HepG2 (cell line): Measurements from ENCODE around the gene TSPAN3. TPM values are rescaled to one million over a fixed set of nuclear protein-coding genes. Genes with fewer than 3 reads are reported as not detected.

ENCODE experiments used
- ARID2 ChIP-seq: sonication (generic); formaldehyde crosslinking; IDR thresholded peaks from 2 replicates; pipeline ENCODE4 v1.8.1; 2022; ENCODE audit warnings: mild to moderate bottlenecking, missing genetic modification reagents, borderline replicate concordance
- CBX1 ChIP-seq: IDR thresholded peaks from one replicate; pipeline ENCODE4 v1.6.1; 2016; ENCODE audit warnings: antibody characterized with exemption, low read depth
- ETV5 ChIP-seq: IDR thresholded peaks from 2 replicates; pipeline ENCODE4 v1.6.1; 2018; ENCODE audit warnings: missing biosample characterization, missing genetic modification reagents, inconsistent platforms, borderline replicate concordance
- FLYWCH1 ChIP-seq: sonication (generic); formaldehyde crosslinking; IDR thresholded peaks from 2 replicates; pipeline ENCODE4 v1.8.1; 2023; ENCODE audit warnings: mild to moderate bottlenecking, missing genetic modification reagents
- FOXA3 ChIP-seq: IDR thresholded peaks from 2 replicates; pipeline ENCODE4 v1.6.1; 2016; ENCODE audit warnings: missing genetic modification reagents, missing compliant biosample characterization
- KLF6 ChIP-seq: IDR thresholded peaks from 2 replicates; pipeline ENCODE4 v1.8.0; 2016; ENCODE audit warnings: missing biosample characterization, missing genetic modification reagents
- MNT ChIP-seq: fragments of 450-650 bp; IDR thresholded peaks from 2 replicates; pipeline ENCODE4 v1.6.1; 2016
- NFYC ChIP-seq: IDR thresholded peaks from 2 replicates; pipeline ENCODE4 v1.6.1; 2016; ENCODE audit warnings: missing genetic modification reagents, missing compliant biosample characterization
- POLR2AphosphoS5 ChIP-seq: IDR thresholded peaks from 2 replicates; pipeline ENCODE4 v1.6.1; 2012; ENCODE audit warnings: low read depth, low read length
- RFX5 ChIP-seq: IDR thresholded peaks from 2 replicates; pipeline ENCODE4 v1.6.1; 2011; ENCODE audit warnings: low read depth, low read length, improper control_type of control experiment
- SATB2 ChIP-seq: sonication (generic); formaldehyde crosslinking; IDR thresholded peaks from 2 replicates; pipeline ENCODE4 v1.5.0; 2020; ENCODE audit warnings: missing genetic modification reagents
- SKI ChIP-seq: fragments of 450-650 bp; IDR thresholded peaks from one replicate; pipeline ENCODE4 v1.6.1; 2018; ENCODE audit warnings: mild to moderate bottlenecking; ENCODE audit not compliant: partially characterized antibody
- SP140L ChIP-seq: sonication (generic); formaldehyde crosslinking; IDR thresholded peaks from 2 replicates; pipeline ENCODE4 v1.4.0; 2020; ENCODE audit warnings: missing genetic modification reagents, borderline replicate concordance
- ZBTB42 ChIP-seq: sonication (generic); formaldehyde crosslinking; IDR thresholded peaks from 2 replicates; pipeline ENCODE4 v1.5.0; 2020; ENCODE audit warnings: mild to moderate bottlenecking, missing genetic modification reagents
- ZNF20 ChIP-seq: sonication (generic); formaldehyde crosslinking; IDR thresholded peaks from 2 replicates; pipeline ENCODE4 v1.4.0; 2020; ENCODE audit warnings: mild to moderate bottlenecking, moderate library complexity, missing genetic modification reagents
- ZNF337 ChIP-seq: sonication (generic); formaldehyde crosslinking; IDR thresholded peaks from 2 replicates; pipeline ENCODE4 v1.5.1; 2020; ENCODE audit warnings: missing genetic modification reagents, low read depth, mild to moderate bottlenecking, borderline replicate concordance
- ZNF34 ChIP-seq: sonication (generic); formaldehyde crosslinking; IDR thresholded peaks from 2 replicates; pipeline ENCODE4 v1.4.0; 2020; ENCODE audit warnings: mild to moderate bottlenecking, missing genetic modification reagents, borderline replicate concordance
- ZNF589 ChIP-seq: sonication (generic); formaldehyde crosslinking; conservative IDR thresholded peaks from 2 replicates; pipeline ENCODE4 v1.8.0; 2022; ENCODE audit warnings: mild to moderate bottlenecking, moderate library complexity, missing genetic modification reagents
- ZNF749 ChIP-seq: sonication (generic); formaldehyde crosslinking; IDR thresholded peaks from 2 replicates; pipeline ENCODE4 v1.8.0; 2022; ENCODE audit warnings: mild to moderate bottlenecking, missing genetic modification reagents, moderate library complexity, borderline replicate concordance
- ZSCAN9 ChIP-seq: IDR thresholded peaks from 2 replicates; pipeline ENCODE4 v1.6.1; 2016; ENCODE audit warnings: borderline replicate concordance
- polyA plus RNA-seq, 8 experiments: library from polyadenylated mRNA; depleted of rRNA in 3 of 8; stranded (reverse) in 7 of 8; unstranded in 1 of 8; fragments of >200 nt; fragmentation: Illumina TruSeq in 4 of 8; extraction: Trizol in 4 of 8; gene quantifications; 2 replicates each; pipeline versions ENCODE4 v1.2.1 to v1.2.3, GENCODE V29; 2011 to 2016; ENCODE audit warnings: low read depth in 4 of 8, missing spikeins in 1 of 8, mixed read lengths in 1 of 8; ENCODE audit not compliant: insufficient read depth in 1 of 8
- total RNA-seq, 5 experiments: library from RNA; depleted of rRNA; stranded (reverse); fragments of >200 nt; fragmentation: Illumina TruSeq; extraction: Trizol; gene quantifications; 2 replicates each; pipeline ENCODE4 v1.2.3, GENCODE V29; 2016; ENCODE audit warnings: low read depth in 1 of 5
- TF ChIP-seq, protein P1 (sequence below): sonication (generic); formaldehyde crosslinking; IDR thresholded peaks from 2 replicates; pipeline ENCODE4 v1.8.1; 2023; ENCODE audit warnings: mild to moderate bottlenecking, moderate library complexity, missing genetic modification reagents
- TF ChIP-seq, protein P2 (sequence below): sonication (generic); formaldehyde crosslinking; IDR thresholded peaks from 2 replicates; pipeline ENCODE4 v1.4.0; 2020; ENCODE audit warnings: missing genetic modification reagents, borderline replicate concordance

Gene TSPAN3
- total and polyA plus RNA-seq, 2 of the 13 experiments (the other 11 are each of a cell fraction or from before 2014, with no cell fraction given), result 167 to 170 TPM

- TF ChIP-seq MNT, result no peak
- peak; percentile 63; the same call in 1 of the 2 replicates for TF ChIP-seq POLR2AphosphoS5
- peak; percentile 88 for TF ChIP-seq RFX5
- TF ChIP-seq ARID2 (CRISPR knock-in tag), result no peak
- peak; percentile 86 for TF ChIP-seq NFYC (CRISPR knock-in tag)
- TF ChIP-seq SATB2 (CRISPR knock-in tag), result no peak
- no peak for TF ChIP-seq SP140L (CRISPR knock-in tag)
- TF ChIP-seq ZNF337, result no peak
- TF ChIP-seq ZNF589 (CRISPR knock-in tag), result no peak
- TF ChIP-seq FOXA3 (CRISPR knock-in tag), result no peak
- peak; percentile 35 for TF ChIP-seq SKI
- 0 out of 2 replicates have a peak, but pooled peaks have one; percentile 53 for TF ChIP-seq ZNF749 (CRISPR knock-in tag)
- TF ChIP-seq ZNF34 (CRISPR knock-in tag), result no peak
- TF ChIP-seq FLYWCH1 (CRISPR knock-in tag), result no peak
- TF ChIP-seq CBX1, result no peak
- no peak for TF ChIP-seq ZNF20
- no peak for TF ChIP-seq ZSCAN9 (CRISPR knock-in tag)
- TF ChIP-seq ETV5 (CRISPR knock-in tag), result no peak; the same call in 1 of the 2 replicates
- no peak for TF ChIP-seq ZBTB42 (CRISPR knock-in tag)
- TF ChIP-seq, protein P1, sequence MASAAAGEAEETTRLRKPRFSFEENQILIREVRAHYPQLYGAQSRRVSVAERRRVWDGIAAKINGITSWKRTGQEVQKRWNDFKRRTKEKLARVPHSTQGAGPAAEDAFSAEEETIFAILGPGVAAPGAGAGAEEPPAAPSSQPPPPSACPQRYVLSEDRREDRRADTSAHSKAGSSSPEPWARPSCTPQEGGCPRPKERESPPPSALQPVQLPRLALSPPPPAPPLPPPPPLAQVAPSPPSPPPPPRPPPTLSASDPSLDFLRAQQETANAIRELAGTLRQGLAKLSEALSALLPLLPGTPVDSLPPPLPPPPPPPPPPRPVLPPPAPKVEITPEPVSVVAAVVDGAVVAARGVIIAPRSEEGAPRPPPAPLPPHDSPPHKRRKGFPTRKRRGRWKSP (CRISPR knock-in tag), result peak; percentile 98
- TF ChIP-seq, protein P2, sequence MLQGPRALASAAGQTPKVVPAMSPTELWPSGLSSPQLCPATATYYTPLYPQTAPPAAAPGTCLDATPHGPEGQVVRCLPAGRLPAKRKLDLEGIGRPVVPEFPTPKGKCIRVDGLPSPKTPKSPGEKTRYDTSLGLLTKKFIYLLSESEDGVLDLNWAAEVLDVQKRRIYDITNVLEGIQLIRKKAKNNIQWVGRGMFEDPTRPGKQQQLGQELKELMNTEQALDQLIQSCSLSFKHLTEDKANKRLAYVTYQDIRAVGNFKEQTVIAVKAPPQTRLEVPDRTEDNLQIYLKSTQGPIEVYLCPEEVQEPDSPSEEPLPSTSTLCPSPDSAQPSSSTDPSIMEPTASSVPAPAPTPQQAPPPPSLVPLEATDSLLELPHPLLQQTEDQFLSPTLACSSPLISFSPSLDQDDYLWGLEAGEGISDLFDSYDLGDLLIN, result no peak
- no peak for TF ChIP-seq KLF6 (CRISPR knock-in tag)
Measured at GRCh38 chr15:77070495-77071304, at the start of gene TSPAN3 (continued).
